ENCODE measurements around the gene EPS15. TPM values are rescaled to one million over a fixed set of nuclear protein-coding genes. Genes with fewer than 3 reads are reported as not detected.

EPS15 gene
- total RNA-seq, 4 donors from 2014 or later = 43.8 to 74.0 (median 59.9) TPM

DNA sequence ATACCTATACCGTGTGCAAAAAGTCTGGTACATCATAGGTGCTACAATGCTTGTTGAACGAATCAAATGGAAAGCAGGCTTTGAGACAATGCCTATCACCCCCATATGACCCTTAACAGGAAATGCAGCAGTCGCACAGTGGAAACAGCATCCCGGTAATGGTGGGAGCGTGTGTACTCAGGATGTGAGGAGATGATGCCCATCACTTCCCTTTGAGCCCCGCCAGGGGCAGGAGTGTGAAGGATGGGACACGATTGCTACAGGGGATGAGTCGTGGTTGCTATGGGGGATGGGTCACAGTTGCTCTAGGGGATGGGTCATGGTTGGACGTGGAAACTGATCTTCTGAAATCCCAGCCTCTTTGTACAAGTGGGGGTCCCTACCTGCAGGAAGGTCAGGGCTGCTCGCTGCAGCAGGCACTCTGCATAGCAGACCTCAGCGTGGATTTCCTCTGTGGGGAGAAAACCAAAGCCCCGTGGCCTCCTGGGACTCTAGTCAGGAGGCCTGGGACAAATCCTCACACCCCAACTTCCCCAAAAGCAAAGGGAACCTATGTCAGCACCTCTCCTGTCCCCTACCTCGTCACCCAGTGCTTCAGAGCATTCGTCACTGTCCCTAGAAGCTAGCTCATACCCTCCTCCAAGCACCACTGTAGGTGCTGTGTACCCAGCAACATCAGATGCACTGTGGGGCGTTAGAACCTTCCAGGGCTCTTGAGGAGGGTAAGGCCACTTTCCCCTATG, 208.0 kb downstream of the EPS15 start:
- TF ChIP-seq EP300 (IDR thresholded peaks at IDR 0.05; ENCODE audit: low read depth) (no peak), POLR2AphosphoS5 (IDR thresholded peaks at IDR 0.05) (no peak), POLR2A (IDR thresholded peaks at IDR 0.05) (no peak)
- TF ChIP-seq, protein P1, sequence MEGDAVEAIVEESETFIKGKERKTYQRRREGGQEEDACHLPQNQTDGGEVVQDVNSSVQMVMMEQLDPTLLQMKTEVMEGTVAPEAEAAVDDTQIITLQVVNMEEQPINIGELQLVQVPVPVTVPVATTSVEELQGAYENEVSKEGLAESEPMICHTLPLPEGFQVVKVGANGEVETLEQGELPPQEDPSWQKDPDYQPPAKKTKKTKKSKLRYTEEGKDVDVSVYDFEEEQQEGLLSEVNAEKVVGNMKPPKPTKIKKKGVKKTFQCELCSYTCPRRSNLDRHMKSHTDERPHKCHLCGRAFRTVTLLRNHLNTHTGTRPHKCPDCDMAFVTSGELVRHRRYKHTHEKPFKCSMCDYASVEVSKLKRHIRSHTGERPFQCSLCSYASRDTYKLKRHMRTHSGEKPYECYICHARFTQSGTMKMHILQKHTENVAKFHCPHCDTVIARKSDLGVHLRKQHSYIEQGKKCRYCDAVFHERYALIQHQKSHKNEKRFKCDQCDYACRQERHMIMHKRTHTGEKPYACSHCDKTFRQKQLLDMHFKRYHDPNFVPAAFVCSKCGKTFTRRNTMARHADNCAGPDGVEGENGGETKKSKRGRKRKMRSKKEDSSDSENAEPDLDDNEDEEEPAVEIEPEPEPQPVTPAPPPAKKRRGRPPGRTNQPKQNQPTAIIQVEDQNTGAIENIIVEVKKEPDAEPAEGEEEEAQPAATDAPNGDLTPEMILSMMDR (IDR thresholded peaks at IDR 0.05) = no peak
- no peaks in the 10 kb centered on the region for H3K36me3 ChIP-seq
- in situ Hi-C loops (cut with MboI; ENCODE audit: low pct_ligation_motif_present in 1 of 4, low pct_unique_long_range_greater_than_20kb in 1 of 4, low sequenced_read_pairs in 3 of 4) (no loop called here), intact Hi-C loops (cut with DNase I; ENCODE audit: low total_unique reads) (no loop called here)
- 74 to 78% methylated on average over 5 to 15 of the region's 15 CpGs for WGBS, 2 donors (ENCODE audit: low coverage in 1 of 2)
- no peaks in the 10 kb centered on the region for H3K9me3 ChIP-seq
- no peak for DNase-seq
- no peak overlapping the region for H3K27ac ChIP-seq
- H3K4me3 ChIP-seq = no peak overlapping the region
- H3K27me3 ChIP-seq = no peaks in the 10 kb centered on the region
- peaks cover 13 to 23% (median 21%) of the 10 kb centered on the region in 4 donors for H3K4me1 ChIP-seq

DNA sequence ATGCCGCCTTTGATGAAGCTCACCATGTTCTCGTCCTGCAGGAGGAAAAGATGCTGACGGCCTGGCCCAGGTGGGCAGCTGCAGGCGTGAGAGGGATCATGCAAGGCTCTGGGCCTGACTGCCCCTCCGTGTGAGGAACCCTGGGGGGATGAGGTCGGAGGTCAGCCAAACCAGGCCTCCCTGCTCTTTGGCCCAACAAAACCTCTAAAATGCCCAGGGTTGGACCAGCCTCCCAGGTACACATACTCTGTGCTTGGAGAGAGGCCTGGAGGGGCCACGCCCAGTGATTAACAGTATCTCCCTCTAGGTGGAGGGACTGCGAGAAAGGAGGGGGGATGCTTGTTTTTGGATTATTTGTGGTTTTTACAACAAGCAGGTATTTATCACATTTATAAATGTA, 209.8 kb downstream of the EPS15 start:
- peaks cover 18 to 25% (median 23%) of the 10 kb centered on the region in 4 donors for H3K4me1 ChIP-seq
- no peaks in the 10 kb centered on the region for H3K36me3 ChIP-seq
- no peak overlapping the region for H3K4me3 ChIP-seq
- H3K27ac ChIP-seq = no peak overlapping the region
- H3K9me3 ChIP-seq = no peaks in the 10 kb centered on the region
- H3K27me3 ChIP-seq = no peaks in the 10 kb centered on the region
- in situ Hi-C loops (cut with MboI; ENCODE audit: low pct_ligation_motif_present in 1 of 4, low pct_unique_long_range_greater_than_20kb in 1 of 4, low sequenced_read_pairs in 3 of 4) = no loop called here
- WGBS, 2 donors (ENCODE audit: low coverage in 1 of 2) = 75% methylated on average over 8 of the region's 8 CpGs; no CpG with 5 or more reads in 1 of the 2 donors
- DNase-seq = no peak
- TF ChIP-seq, protein P1 (IDR thresholded peaks at IDR 0.05) = no peak
- TF ChIP-seq EP300 (IDR thresholded peaks at IDR 0.05; ENCODE audit: low read depth) = no peak
- no peak for TF ChIP-seq POLR2AphosphoS5 (IDR thresholded peaks at IDR 0.05)
- TF ChIP-seq POLR2A (IDR thresholded peaks at IDR 0.05) = no peak
- intact Hi-C loops (cut with DNase I; ENCODE audit: low total_unique reads) = no loop called here

DNA sequence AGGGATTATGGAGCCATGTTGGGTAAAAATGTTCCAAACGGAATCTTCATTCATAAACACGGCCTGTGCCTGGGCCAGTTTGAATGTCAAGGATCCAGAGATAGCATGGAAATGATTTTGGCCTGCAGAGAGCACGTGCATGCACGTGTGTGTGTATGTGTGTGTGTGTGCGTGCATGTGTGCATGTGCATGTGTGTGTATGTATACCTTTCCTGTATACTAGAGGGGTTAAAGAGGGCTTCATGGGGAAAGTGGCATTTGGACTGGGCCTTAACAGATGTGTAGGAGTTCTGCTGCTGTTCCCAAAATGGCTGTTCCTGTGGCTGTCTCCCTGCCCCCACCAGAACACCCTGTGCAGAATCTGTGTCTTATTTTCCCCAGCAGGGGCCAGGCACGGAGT, 210.4 kb downstream of the EPS15 start:
- 88 to 91% methylated on average over 5 to 6 of the region's 6 CpGs for WGBS, 2 donors (ENCODE audit: low coverage in 1 of 2)
- Histone ChIP-seq H3K36me3 (no peaks in the 10 kb centered on the region), H3K4me3 (no peak overlapping the region), H3K27me3 (no peaks in the 10 kb centered on the region), H3K27ac (no peak overlapping the region), H3K4me1 (peaks cover 13 to 18% (median 16%) of the 10 kb centered on the region in 4 donors), H3K9me3 (no peaks in the 10 kb centered on the region)
- no peak for TF ChIP-seq POLR2A (IDR thresholded peaks at IDR 0.05)
- no peak for TF ChIP-seq EP300 (IDR thresholded peaks at IDR 0.05; ENCODE audit: low read depth)
- TF ChIP-seq, protein P1 (IDR thresholded peaks at IDR 0.05) = no peak
- TF ChIP-seq POLR2AphosphoS5 (IDR thresholded peaks at IDR 0.05) = no peak
- intact Hi-C loops (cut with DNase I; ENCODE audit: low total_unique reads) = no loop called here
- no peak for DNase-seq
- in situ Hi-C loops (cut with MboI; ENCODE audit: low pct_ligation_motif_present in 1 of 4, low pct_unique_long_range_greater_than_20kb in 1 of 4, low sequenced_read_pairs in 3 of 4) = no loop called here

DNA sequence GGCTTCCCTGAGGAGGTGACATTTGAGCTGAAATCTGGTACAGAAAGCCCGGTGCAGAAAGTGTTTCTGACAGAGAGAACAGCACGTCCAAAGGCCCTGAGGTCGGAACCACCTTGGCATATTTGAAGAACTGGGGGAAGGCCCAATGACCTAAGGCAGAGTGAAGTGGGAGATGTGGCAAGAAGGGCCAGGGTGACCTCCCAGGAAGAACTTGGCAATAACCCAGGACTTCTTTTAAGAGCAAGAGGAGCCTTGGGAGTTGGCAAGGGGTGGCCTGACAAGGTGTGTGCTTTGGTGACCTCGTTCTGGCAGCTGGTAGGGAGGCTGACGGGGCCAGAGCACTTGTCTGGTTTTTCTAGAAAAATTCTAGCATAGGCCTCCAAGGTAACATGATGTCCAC, 212.1 kb downstream of the EPS15 start:
- no peaks in the 10 kb centered on the region for H3K36me3 ChIP-seq
- no peak overlapping the region for H3K4me3 ChIP-seq
- H3K9me3 ChIP-seq = no peaks in the 10 kb centered on the region
- H3K27ac ChIP-seq = no peak overlapping the region
- in situ Hi-C loops (cut with MboI; ENCODE audit: low pct_ligation_motif_present in 1 of 4, low pct_unique_long_range_greater_than_20kb in 1 of 4, low sequenced_read_pairs in 3 of 4) (no loop called here), intact Hi-C loops (cut with DNase I; ENCODE audit: low total_unique reads) (no loop called here)
- no peak for DNase-seq
- WGBS, 2 donors (ENCODE audit: low coverage in 1 of 2) = 81 to 87% methylated on average over 3 to 5 of the region's 5 CpGs
- TF ChIP-seq, protein P1 (IDR thresholded peaks at IDR 0.05) = no peak
- TF ChIP-seq POLR2A (IDR thresholded peaks at IDR 0.05) = no peak
- no peak for TF ChIP-seq POLR2AphosphoS5 (IDR thresholded peaks at IDR 0.05)
- H3K4me1 ChIP-seq = peaks cover 10 to 15% (median 13%) of the 10 kb centered on the region in 4 donors
- no peaks in the 10 kb centered on the region for H3K27me3 ChIP-seq

Measured in transverse colon (tissue), 4 donors.